T follicular helper cell (primary cell): ENCODE results near the gene GTPBP2.
A peak's percentile ranks its signal among the peaks of the same experiment; 100 is the strongest.
"Not testable (repeated sequence)": the region's sequence is repeated elsewhere in the genome, so short reads cannot be mapped to it uniquely, and the experiment has no call there.

ENCODE experiments used
- DNase-seq: peaks from one replicate; pipeline ENCODE4 v3.0.0-alpha.2; 2020; ENCODE audit warnings: low read depth

Gene GTPBP2

GRCh38 chr6:43662948-43663347 lies 33.9 kb upstream of the GTPBP2 start:
- DNase-seq, result not testable (repeated sequence)

GRCh38 chr6:43658161-43658560 lies 29.1 kb upstream of the GTPBP2 start:
- no peak for DNase-seq

DNA sequence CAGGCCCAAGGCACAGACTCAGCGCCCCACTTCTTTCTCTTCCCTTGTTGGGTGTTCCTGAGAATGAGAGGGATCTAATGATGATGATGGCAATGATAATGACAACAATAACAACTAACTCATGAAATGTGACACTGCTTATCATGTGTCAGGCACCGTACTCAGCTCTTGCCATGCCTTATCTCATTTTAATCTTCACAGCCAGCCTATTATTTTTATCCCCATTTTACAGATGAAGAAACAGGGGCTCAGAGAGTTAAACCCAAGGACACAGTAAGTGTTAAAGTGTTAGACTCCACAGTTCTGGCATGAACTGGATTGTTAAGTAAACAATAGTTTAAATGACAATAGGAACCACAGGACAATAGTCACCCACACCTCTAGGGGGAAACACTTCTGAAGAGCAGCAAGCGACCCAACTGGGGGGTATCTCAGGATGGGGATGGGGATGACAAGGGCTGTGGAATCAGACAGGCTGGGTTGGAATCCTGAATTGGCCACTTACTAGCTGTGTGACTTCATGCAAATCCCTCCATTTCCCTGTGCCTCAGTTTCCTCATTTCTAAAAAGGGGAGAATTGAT lies 28.2 kb upstream of the GTPBP2 start:
- no peak for DNase-seq

DNA sequence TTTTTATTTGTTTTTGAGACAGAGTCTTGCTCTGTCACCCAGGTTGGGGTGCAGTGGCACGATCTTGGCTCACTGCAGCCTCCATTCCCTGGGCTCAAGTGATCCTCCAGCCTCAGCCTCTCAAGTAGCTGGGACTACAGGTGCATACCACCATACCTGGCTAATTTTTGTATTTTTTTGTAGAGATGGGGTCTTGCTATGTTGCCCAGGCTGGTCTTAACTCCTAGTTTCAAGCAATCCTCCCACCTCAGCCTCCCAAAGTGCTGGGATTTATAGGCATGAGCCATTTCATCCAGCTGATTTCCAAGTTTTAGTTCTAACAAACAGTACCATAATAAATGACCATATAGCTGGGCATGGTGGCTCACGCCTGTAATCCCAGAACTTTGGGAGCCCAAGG lies 23.8 kb upstream of the GTPBP2 start:
- DNase-seq, result not testable (repeated sequence)

DNA sequence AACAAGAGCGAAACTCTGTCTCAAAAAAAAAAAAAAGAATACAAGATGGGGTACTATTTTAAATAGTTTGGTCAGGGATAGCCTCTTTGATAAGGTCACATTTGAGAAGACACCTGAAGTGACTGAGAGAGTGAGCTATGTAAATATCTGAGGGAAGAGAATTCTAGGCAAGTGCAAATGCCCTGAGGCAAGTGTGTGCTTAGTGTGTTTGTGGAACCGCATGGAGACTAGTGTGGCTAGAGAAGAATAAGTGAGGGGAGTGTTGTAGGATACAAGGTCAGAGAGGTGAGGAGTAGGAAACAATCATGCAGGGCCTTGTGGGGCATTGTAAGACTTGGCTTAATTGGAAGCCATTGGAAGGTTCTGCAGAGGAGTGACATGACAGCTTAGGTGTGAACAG lies 19.2 kb upstream of the GTPBP2 start:
- DNase-seq, result no peak

GRCh38 chr6:43647613-43648012 lies 18.5 kb upstream of the GTPBP2 start:
- DNase-seq, result no peak

DNA sequence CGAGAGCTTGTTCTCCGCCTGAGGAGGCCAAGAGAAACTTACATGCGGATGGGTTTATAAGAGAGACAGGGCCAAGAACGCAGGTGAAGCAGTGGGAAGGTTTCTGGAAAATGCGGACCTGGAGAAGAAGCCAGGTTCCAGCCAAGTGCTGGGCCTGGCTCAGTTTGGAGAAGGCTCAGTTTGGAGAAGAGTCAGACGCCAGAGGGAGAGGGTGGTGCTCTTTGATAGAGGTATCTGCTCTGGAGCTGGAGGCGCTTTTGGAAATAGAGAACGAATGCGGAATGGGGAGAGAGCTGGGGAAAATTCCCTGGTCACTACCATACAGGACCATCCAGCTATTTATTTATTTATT lies 16.5 kb upstream of the GTPBP2 start:
- DNase-seq, result no peak

- DNase-seq, result peak; percentile 37
Observed at GRCh38 chr6:43644940-43645612, 16.0 kb upstream of the GTPBP2 start, which contains the start of gene RSPH9. RSPH9 (plus strand) TSS chr6:43645036; CDS start chr6:43645099, 63 bp downstream.

- no peak for DNase-seq
Observed at GRCh38 chr6:43639984-43640800, 11.1 kb upstream of the GTPBP2 start.

DNA sequence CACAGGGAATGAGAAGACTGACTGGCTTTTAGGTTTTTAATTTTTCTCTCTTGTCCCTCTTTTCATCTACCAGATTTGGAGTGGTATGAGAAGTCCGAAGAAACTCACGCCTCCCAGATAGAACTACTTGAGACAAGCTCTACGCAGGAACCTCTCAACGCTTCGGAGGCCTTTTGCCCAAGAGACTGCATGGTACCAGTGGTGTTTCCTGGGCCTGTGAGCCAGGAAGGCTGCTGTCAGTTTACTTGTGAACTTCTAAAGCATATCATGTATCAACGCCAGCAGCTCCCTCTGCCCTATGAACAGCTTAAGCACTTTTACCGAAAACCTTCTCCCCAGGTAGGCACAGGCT lies 7.2 kb upstream of the GTPBP2 start:
- DNase-seq, result no peak

- DNase-seq, result peak; percentile 79
Observed at GRCh38 chr6:43635387-43636307, 6.6 kb upstream of the GTPBP2 start, which contains the start of gene MAD2L1BP. MAD2L1BP (plus strand) TSS chr6:43635840; CDS start chr6:43635876, 36 bp downstream.

DNA sequence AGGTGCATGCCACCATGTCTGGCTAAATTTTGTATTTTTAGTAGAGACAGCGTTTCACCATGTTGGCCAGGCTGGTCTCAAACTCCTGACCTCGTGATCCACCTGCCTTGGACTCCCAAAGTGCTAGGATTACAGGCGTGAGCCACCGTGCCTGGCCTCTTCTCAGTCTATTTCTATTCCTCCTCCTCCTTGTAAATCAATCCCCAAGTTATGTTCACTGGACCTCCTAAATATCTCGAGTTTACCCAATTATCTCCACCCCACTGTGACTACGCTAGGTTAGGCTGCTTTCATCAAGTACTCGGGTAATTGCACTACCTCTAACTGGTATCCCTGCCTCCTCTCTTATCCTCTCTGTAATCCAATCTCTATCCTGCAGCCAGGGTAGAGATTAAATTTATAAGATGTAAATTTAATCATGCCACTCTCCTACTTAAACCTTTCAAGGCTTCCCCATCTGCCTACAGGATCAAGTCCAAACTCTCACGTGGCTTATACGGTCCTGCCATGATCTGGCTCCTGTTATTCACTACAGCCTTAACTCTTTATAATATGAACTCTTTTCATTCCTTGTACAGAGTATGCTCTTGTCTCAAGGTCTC lies 5.7 kb upstream of the GTPBP2 start:
- no peak for DNase-seq

- DNase-seq, result not testable (repeated sequence)
Observed at GRCh38 chr6:43633002-43633401, 3.9 kb upstream of the GTPBP2 start.

DNA sequence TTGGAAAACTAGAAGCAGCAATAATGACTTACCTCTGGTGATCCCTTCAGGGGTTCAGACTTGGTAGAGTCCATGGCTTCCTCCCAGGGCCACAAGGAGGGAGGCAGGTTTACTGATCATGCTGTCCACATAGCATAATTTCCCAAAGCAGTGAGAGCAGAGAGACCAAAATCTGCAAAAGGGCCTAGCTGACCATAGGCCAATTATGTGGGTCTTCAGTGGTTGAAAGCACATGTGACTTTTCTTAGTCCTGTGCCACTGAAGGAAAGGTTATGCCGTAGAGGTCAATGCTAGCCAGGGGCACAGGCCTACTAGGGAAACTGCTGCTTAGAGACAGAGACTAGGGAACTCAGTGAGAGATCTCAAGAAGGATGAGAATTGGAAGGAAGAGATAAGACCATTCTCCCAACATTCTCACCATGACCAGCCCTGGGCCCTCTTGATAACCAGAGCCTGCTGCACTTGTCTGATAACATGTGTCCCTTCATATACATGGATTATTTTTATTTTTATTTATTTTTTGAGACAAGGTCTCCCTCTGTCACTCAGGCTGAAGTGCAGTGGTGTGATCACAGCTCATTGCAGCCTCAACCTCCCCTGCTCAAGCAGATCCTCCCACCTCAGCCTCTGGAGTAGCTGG lies 2.0 kb upstream of the GTPBP2 start:
- DNase-seq, result no peak

DNA sequence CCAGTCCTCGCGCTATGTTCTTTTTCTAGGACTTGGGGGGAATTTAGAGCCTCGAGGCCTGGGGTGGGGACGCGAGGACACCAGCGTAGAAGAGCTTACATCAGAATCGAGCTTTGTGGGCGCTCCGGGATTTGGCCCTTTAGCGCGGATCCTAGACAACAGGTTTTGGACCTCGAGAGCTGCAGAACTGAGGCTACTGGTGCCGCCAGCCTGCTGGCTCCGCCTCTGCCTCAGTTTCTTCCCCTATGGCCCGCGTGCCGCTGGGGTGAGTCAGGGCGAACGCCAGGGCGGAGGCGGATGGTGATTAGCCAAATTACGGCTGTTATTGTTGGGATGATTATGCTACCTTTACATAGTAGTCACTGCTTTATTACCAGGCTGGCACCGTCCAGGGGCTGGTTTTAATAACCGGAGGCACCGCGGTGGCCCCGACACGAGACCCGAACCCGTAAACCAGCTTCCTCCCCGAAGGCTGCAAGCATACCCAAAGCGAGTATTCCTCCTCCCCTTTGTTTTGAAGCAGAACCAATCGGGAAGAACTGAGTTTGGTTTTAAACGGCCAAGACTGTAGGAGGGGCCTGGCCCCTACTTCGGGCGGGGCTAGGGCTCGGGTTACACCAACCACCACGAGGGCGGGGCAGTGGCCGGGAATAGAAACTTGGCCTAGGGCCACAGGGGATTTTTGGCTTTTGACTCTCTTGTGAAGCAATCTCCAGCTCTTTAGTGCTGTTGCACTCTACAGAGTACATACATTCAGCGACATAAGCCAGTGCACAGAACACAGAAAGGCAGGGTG lies 639 bp upstream of the GTPBP2 start:
- DNase-seq, result peak; percentile 75

DNA sequence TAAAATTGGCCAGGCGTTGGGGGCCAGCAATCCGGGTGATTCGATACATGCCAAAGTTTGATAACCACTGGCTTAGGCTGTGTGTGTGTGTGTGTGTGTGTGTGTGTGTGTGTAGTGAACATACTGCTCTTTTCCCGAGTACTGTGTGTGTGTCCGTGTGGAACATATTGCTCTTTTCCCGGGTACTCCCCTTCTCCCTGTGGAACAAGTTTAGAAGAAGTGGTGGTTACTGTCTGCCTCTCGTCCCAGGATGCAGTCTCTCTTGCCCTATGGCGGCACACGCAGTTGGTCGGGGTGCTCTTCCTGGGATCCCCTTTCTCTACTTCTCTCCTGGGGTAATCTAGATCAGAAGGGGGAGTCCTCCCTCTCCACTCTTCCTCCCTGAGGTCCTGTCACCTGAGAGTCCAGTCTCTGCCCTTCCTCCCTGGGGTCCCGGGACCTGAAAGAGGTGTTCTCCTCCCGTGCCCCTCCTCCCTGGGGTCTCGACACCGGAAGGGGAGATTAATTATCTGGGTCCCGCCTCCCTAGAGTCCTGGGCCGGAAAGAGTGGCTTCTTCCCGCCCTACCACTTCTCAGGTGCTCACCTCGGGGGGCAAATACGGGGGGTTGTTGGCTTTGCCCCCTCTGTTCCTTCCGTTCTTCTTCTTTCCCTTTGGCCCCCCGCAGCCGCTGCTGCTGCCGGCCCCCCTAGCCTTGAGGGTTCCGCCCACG lies 516 bp downstream of the GTPBP2 start:
- DNase-seq, result peak; percentile 29

DNA sequence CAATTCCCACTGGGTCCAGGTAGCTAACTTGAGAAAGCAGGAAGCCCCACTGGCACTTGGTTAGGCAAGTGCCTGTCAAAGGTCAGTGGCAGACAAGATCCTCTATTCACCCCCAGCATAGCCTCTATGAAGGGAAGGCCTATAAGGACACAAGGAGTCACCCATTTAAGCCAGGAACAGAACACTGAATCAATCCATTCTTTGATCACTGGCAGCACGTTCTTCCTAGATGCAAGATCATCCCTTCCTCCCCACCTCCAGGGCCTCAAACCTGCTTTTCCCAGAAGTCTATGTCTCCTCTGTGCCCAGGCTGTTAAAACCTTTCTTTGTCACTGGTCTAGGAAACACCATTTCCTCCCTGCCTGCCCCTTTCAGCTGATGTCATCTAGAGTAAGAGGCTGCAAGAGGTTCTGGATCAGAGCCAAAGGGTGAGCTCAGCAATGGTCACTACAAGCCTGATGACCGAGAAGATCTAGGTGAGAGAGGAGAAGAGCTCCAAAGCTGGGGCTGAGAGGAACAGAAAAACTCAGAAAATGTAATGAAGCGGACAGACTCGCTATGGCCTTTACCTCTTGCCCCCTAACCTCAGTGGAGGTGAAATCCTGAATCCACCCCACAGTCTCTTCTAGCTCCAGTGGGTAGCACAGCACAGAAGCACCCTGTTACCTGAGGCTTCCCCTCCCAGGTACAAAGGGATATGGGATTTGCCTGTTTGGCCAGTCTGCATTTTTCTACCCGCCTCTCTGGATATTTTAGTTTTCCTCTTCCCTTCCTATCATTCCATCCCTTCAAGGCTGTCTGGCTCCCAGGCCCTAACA lies 1.8 kb downstream of the GTPBP2 start:
- DNase-seq, result no peak

- DNase-seq, result no peak
Observed at GRCh38 chr6:43625393-43625992, 3.6 kb downstream of the GTPBP2 start.
